Endothelial cell of hepatic sinusoid (primary cell): ENCODE measurements around the gene SPECC1L.

Experiments used
- in situ Hi-C: cut with HindIII; loops from 2 replicates; pipeline ENCODE4 v1.10.0; 2017; ENCODE audit warnings: low sequenced_read_pairs

SPECC1L gene

DNA sequence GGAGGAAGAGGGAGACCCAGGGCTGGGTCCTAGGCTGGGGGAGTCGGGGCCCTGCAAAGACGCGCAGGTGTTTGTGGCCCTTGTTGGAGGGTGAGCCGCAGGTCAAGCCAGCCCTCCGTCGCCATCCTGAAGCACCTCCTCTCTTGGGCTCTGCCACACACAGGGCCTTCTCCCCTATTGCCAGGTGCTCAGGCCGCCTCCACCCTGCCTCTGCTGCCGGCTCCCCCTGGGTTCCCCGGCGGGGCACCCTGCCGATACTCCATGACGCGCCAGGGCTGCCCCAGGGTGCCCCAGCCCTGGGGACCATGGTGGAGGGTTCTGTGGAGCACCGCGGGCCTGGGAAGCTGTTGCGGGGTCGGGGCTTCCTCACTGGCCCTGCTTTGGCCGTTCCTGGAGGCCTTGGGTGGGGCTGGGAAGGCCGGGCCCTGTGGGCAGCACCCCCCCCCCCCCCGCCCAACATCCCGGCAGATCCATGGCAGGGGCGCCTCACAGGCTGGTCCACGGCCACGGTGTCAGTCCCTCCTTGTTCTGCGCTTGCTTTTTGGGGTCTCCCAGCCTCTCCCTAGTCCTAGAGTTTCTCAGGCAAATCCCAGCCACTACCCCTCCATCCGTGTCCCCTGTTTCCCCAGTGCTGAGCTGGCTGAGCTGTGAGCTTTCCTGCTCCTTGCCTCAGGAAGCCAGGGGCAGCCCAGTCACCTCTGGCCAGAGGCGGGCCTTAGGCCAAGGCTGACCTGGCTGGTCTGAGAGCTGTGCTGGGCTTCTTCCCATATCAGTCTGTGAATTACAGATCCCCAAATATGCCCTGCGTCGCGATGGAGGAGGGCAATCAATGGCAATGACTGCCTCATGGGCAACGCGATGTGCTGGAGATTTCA lies 154.5 kb downstream of the SPECC1L start:
- in situ Hi-C loops, result no loop called here

DNA sequence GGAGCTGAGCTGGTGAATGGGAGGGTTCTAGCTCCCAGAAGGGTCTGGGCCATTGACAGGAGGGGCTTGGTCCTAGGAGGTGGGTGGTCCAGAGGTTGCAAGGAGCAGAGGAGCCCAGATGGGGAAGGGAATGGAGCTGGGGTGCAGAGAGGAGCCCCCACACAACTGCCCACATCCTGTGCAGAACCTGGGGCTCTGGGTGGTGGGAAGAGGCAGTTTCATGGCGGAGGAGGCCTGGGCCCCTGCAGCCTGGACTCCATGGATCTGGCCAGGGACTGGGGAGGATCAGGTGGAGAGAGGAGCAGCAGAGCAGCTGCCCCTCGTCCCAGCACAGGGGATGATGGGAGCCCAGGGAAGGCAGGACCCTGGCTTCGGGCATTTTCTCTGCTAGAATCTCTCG lies 155.8 kb downstream of the SPECC1L start:
- in situ Hi-C loops, result no loop called here

DNA sequence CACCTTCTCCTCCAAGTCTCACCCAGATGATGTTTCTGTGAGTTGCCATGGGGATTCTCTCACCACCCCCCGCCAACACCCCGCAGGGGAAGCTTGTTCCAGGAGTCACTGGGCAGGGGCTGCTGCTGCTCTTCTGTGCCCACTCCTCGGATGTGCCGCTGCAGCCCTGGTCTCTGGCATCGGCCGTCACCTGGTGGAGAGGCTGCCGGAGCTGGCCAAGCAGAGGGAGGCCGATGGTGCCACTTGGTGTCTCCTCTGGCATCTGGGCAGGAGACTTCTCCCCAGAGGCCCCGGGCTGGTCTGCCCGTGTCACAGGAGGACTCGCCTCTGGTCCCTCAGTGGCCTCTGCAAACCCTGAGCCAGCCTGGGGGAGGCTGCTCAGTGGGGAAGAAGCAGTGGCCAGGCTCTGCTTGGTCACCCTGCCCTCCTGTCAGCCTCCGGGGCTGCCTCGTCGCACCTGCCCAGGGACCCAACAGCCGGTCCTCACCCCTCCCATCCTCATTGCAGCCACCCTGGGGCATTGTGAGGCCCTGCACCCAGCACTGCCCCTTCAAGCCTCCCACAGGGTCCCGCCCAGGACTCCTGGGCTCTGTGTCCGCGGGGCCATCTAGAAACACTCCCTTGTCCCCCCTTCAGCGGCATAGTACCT lies 156.3 kb downstream of the SPECC1L start:
- in situ Hi-C loops, result no loop called here

DNA sequence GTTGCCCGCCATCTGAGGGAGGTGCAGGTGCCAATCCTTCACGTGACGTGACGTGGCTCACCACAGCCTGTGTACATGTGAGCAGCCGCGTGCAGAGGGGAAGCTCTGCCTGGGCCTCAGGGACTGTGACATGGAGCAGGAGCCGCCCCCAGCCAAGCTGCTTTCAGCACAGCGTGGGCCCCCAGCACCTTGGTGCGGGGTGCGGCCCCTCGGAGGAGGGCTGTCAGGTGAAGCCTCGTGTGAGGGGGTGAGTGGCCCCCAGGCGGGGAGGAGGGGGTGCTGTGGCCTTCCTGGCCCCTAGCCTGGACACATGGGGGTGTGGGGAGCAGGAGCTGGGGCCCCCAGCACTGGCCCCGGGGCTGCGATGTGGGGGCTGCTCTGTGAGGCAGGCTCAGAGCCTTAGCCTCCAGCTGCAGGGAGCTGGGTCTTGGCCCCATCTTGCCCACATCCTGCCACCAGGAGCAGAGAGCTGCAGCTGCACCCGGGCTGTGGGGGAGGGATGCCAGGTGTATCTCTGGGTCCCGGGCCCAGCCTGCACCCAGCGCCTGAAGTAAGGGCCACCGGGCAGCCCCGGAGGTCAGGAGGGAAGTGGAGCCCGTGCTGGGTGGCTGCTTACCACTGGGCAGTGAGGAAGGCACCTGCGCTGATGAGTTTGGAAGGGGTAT lies 157.0 kb downstream of the SPECC1L start, which contains the start of gene ADORA2A:
Gene ADORA2A, plus strand, starts transcription at position 100 of the 665 bp plus-strand sequence. CDS start 5,806 bp downstream, outside the sequence.
- in situ Hi-C loops, result no loop called here

DNA sequence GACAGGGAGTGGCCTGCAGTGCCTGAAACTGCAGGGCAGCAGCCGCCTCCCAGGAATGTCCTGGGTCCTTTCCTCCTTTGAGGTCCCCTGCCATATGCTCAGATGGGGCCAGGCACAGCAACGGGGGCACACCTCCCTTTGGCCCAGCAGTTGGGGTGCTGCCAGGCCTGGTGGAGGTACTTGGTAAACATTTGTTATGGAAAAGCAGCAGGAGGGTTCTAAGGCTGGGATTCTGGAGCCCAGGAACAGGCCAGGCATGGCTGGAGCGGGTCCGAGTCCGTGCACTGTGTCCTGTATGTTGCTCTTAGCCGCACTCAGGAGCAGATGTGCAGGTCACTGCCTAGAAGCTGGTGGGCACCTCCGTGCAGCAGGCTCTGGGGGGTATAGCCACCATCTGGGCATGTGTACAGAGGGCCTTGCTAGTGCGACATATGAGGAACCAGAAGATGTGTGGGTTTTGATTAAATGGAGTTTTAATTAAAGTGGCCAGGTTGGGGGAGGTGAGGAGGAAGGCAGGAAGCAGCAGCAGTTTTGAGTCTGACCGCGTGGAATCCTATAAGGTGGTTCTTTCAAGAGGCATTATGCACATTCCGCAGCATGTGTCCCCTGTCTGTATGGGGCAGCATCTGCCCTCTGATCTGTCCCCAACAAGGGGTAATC lies 158.2 kb downstream of the SPECC1L start:
- in situ Hi-C loops, result no loop called here

DNA sequence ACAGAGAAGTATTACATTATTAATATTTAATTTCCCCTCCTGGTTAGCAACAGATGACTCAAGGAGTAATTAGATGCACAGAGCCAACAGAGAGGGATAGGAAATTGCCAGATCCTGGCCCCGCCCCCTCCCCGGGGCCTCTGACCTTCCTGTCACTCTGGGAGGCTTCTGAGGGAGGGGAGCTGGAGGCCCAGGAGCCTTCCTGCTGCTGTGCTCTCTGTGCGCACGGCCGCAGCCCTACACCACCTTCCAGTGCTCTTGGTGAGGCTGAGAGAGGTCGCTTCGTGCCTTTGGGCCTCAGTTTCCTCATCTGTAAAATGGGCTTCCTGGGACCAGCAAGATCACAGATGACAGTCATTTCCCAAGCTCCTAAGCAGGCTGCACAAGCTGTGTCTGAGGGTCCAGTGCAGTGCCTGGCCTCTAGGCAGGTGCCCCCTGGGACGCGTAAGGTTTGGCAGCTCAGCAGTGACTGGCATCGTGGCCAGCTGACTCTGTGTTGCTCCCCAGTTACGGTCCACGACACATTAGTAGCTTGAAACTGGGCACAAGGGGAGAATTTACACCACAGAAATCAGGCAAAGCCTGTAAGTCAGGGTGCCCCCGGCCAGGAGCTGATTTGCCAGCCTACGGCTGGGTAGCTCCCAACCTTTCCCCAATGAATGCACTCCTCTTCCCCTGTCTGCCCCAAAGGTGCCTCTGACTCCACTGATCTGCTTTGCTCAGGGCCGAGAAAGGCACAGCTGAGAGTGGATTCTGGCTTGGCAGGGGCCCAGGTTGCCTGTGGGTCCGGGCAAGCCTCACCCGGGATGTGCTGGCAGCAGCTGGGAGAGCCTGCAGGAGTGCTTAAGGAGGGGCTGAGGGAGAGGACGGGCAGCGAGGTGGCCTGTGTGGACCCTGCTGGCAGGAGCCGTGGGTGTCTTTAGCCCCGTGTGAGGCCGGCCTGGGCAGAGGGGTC lies 159.1 kb downstream of the SPECC1L start:
- in situ Hi-C loops, result no loop called here

DNA sequence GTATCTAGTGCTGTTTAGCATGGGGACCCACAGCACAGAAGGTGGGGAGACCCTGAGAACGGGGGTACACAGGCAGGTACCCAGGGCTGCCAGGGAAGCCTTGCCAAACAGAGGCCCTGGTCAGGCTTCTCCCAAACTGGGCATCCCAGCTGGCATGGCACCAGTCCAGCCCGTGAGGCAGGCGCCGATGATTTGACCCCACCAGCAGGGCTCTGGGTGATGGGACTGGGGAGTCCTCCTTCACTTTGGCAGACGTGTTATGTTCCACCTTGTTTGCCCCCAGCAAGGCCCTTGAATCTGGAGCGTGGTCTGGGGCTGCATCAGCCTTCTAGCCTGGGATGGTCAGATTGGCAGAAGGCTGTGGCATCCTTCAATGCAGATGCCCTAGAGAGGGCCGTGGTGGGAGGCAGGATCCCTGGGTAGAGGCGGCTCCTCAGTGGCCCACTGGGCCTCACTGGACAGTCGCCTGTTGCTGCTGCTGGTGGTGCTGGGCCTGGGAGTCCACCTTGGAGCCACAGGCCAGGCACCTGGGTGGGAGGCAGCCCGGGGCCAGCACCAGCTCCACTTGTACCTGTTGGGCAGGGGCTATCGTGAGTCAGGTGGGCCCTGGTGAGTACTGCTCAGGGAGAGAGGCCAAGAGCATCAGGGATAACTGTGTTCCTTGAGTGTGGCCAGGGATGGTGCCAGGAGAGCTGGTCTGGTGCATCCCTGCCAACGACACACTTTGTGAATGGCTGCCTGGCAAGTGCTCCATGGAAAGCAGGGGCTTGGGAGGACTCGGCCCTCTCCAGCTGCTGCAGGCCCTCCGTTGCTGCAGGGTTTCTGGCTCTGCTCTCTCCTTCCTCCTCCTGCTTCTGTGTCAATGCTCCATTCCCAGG lies 160.0 kb downstream of the SPECC1L start:
- in situ Hi-C loops, result no loop called here

DNA sequence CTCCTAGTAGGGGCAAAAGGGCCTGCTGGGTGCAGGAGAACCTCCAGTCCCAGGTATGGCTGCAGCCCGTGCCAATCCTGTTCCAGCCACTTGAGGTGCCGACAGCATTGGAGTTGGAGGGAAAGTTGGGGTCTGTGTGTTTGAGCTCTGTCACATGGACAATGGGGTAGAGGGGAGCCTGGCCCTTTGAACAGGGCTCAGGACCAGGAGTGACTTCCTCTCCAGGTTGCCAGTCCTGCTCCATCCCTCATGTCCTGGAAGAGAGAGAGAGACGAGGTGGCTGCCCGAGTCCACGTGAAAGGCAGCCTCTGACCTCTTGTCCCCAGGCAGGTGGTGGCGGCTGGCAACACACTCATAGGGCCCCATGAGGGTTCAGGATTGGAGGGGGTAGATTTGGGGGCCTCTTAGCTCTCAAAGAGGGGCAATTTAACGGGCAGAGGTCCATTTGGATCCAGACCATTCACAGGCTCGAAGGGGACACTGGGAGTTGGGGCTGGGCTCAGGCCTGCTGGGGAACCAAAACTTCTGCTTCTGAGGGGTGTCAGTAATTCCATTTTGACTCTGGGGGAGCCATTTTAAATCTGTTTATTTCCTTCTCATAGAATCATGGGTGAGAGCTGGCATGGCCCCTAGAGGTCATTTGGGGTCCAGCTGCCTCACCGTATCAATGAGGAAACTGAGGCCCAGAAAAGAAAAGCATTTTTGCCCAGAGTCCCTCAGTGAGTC lies 160.8 kb downstream of the SPECC1L start:
- in situ Hi-C loops, result no loop called here

DNA sequence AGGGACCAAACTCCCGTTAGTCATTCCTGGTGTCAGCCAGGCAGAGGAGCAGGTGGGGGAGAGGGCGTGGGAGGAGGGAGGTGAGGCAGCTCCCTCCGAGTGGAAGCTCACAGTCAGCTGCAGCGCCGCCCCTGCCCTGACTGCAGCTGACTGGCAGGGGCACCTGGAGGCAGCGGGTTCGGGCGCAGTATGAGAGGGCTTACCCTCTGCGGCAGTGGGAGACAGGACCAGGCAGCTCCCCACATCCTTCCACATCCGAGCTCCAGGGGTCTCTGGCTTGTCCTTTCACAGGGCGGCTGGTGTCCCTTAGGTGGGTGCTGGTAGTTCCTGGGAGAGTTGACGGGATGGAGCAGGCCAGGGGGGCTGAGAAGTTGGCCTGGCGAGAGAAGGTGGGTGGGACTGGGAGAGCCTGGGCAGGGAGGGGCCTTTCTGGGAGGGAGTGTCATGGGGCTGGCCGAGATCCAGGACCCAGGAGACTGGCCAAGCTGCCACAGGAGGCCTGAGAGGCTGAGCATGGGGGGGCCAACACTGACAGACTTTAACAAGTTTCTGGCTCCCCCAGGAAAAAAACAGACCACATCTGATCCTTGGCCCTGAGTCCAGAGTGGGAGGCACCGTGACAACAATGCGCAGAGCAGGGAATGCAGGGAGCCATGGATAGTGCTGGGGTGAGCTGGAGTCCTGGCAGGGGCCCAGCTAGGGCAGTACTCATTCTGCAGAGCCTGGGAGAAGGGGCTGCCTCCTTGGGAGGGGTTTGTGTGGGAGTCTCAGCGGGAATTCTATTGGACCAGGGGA lies 161.6 kb downstream of the SPECC1L start:
- in situ Hi-C loops, result no loop called here

DNA sequence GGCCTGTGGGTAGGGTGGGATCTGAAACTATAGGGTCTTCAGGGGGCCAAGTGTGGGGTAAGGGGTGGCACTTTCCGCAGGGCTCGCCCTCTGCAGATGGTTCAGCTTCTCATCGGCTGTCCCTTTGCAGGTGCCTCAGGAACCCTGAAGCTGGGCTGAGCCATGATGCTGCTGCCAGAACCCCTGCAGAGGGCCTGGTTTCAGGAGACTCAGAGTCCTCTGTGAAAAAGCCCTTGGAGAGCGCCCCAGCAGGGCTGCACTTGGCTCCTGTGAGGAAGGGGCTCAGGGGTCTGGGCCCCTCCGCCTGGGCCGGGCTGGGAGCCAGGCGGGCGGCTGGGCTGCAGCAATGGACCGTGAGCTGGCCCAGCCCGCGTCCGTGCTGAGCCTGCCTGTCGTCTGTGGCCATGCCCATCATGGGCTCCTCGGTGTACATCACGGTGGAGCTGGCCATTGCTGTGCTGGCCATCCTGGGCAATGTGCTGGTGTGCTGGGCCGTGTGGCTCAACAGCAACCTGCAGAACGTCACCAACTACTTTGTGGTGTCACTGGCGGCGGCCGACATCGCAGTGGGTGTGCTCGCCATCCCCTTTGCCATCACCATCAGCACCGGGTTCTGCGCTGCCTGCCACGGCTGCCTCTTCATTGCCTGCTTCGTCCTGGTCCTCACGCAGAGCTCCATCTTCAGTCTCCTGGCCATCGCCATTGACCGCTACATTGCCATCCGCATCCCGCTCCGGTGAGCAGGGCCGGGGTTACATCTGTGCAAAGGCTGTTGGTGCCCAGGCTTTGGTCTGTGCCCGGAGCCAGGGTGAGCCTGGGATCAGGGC lies 162.6 kb downstream of the SPECC1L start:
- in situ Hi-C loops, result no loop called here

DNA sequence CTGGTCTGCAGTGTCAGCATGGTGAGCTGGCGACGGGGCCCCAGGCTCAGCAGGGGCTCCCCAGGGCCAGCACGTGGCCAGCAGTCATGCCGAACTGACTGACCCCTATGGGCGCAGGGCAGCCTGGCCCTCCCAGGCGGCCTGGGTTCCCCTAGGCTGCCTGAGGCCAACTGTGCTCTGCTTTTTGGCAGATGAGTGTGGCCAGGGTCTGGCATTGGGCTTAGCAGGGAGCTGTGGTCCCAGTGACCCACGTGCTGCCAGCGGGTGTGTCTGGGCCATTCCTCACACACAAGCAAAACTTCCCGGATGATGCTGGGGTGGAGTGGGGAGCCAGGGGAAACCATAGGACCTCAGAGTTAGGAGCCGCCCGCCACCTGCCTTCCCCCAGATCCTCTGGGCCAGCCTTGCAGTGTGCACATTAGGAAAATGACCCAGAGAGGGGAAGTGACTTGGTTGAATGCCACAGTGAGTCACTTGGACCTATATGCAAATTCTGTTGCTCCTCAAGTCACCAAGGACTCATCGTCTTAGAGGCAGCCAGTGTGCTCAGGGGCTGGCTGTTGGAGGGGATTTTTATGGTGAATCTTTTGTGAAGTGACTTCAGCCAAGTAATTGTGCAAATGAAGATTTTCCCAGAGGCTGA lies 163.3 kb downstream of the SPECC1L start:
- in situ Hi-C loops, result no loop called here

DNA sequence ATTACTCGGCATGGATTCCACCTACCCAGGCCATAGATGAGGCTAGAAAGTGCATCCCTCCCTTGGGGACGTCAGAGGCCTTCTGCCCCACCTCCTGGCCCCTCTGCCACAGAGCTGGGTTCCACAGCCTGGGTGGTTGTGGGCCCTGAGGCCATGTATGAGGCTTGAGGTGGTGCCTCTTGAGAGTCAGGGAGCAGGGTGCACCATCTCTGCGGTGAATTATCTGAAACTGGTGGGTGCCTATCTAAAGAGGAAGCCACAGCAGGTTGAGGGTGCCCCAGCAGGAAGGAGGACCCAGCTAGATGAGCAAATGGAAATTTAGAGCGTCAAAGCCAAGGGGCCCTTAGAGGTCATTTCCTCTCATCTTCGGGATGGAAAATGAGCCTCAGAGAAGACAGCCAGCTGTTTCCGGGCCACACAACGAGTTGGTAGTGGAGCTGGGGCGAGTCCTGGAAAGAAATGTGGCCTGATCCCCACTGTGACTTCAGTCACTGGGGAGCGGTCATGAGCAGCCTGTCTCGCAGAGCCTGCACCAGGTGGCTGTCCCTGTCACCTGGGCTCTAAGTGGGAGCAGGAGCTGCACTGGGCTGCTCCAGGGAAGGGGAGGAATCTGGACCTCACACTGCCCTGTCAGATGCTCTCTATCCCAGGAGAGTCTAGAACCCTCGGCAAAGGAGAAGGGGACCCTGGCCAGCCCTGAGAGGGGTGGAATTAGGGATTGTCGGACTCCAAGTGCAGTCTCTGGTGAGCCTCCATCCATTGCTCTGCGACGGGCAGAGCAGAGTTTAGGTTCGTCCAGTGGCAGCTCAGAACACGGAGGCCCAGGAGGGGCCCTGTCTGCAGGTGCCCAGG lies 164.1 kb downstream of the SPECC1L start:
- in situ Hi-C loops, result no loop called here

DNA sequence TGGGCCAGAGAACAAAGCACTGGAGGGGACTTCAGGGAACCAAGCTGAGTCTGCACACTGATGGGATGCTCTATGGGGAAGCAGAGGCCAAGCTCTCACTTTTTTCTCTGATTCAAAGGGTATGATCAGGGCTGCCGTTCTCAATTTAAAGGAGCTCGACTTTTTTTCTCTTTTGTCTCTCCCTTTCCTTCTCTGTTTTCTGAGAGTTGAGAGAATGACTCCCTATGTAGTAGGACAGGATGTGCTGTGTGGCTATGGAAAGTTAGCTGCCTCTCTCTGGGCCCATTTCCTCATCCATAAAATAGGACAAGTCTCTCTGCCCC lies 164.7 kb downstream of the SPECC1L start:
- in situ Hi-C loops, result no loop called here

DNA sequence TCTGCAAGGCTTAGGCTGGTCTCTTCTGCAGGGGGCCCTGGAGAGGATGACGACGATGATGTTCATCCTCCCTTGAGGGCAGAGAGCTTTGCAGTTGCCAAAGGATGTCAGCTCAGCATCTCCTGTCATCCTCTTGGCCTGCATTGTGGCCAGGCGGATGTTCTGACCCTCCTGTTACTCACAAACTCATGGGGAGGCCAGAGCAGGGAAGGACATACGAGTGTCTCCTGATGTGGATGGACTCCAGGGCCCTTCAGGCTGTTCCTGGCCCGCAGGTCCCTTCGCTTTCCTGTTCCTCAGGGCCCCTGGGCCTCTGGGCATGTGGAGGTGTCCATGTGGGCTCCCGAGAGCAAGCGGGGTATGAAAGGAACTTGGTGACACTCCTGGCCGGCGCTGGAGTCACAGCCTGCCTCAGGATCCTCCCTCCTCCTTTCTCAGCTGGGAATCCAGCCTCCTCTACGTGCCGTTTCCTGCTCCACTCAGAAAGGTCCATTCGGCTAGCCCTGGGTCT lies 165.3 kb downstream of the SPECC1L start:
- in situ Hi-C loops, result no loop called here

DNA sequence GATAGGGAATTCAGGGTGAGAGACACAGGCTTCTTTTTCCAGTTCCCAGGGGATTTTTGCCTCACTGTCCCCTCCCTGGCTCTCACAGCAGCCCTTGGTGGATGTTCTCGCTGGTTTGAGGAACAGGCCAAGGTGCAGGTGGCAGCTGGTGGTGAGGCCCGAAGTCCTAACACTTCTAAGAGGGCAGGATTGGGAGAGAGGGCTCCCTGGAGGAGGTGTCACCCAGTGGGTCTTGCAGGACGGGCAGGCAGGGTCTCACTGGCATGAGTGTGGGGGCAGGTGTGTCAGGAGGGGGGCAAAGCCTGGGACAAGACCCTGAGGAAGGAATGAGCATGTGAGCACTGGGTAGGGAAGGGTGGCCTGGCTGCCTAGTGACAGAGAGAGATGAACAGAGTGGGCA lies 165.9 kb downstream of the SPECC1L start:
- in situ Hi-C loops, result no loop called here
